GM18870 (cell line): ENCODE data around the gene TNS2.

Experiments used
- ATAC-seq: cut with Tn5 transposase; IDR thresholded peaks from one replicate; pipeline ENCODE4 v1.9.1; 2021; ENCODE audit warnings: moderate library complexity; ENCODE audit not compliant: unreplicated experiment

The TNS2 gene

DNA sequence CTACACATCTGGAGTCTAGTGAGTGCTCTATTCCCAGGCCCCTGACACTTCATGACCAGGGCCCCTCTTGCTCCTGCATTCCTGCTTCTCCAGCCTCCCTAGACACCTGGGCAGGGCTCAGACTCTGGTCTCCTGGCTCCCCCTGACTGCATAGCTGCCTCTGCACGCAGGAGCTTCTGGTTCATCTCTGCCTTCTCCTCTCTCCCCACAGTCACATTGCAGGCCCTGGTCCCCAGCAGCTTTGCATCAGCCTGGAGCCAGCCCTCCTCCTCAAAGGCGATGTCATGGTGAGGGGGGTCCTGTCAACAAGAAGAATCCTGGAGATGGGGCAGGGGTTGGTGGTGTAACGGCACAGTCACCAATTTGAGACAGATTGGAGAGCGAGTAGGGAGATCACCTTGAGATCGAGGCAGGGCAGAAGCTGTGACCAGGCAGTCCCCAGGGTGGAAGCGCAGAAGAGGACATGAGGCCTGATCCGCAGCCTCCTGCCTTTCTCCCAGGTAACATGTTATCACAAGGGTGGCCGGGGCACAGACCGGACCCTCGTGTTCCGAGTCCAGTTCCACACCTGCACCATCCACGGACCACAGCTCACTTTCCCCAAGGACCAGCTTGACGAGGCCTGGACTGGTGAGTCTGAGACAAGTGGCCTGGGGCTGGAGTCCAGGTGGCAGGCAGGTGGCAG is 8.1 kb downstream of the TNS2 start:
- ATAC-seq, result no peak

DNA sequence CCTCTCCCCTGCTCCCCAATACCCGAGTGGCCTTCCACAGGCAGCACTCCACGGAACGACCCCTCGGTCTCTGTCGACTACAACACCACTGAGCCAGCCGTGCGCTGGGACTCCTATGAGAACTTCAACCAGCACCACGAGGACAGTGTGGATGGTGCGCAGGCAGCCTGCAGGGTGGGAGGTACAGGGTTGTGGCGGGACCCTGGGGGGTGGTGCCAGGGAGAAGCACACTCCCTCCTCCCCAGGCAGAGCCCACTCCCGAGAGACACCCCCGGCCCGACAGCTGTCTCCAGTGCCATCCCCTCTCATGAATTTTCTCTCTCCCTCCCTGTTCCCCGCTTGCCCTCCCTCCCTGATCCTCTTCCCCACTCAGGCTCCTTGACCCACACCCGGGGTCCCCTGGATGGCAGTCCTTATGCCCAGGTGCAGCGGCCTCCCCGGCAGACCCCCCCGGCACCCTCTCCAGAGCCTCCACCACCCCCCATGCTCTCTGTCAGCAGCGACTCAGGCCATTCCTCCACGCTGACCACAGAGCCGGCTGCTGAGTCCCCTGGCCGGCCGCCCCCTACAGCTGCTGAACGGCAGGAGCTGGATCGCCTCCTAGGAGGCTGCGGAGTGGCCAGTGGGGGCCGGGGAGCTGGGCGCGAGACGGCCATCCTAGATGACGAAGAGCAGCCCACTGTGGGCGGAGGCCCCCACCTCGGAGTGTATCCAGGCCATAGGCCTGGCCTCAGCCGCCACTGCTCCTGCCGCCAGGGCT is 9.0 kb downstream of the TNS2 start:
- ATAC-seq, result no peak

DNA sequence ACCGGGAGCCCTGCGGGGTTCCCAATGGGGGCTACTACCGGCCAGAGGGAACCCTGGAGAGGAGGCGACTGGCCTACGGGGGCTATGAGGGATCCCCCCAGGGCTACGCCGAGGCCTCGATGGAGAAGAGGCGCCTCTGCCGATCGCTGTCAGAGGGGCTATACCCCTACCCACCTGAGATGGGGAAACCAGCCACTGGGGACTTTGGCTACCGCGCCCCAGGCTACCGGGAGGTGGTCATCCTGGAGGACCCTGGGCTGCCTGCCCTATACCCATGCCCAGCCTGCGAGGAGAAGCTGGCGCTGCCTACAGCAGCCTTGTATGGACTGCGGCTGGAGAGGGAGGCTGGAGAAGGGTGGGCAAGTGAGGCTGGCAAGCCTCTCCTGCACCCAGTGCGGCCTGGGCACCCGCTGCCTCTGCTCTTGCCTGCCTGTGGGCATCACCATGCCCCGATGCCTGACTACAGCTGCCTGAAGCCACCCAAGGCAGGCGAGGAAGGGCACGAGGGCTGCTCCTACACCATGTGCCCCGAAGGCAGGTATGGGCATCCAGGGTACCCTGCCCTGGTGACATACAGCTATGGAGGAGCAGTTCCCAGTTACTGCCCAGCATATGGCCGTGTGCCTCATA is 9.7 kb downstream of the TNS2 start:
- no peak for ATAC-seq

DNA sequence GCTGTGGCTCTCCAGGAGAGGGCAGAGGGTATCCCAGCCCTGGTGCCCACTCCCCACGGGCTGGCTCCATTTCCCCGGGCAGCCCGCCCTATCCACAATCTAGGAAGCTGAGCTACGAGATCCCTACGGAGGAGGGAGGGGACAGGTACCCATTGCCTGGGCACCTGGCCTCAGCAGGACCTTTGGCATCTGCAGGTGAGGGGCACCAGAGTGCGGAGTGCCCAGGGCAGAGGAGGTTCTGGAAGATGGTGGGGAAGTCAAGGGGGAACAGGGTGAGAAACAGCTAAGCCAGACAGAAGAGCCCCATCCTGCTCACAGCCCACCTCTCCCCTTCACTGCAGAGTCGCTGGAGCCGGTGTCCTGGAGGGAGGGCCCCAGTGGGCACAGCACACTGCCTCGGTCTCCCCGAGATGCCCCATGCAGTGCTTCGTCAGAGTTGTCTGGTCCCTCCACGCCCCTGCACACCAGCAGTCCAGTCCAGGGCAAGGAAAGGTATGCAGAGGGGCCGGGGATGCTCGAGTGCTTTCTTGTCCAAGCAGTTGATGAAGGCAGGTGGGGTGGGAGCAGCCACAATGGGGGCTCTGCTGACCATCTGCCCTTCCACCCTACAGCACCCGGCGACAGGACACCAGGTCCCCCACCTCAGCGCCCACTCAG is 10.3 kb downstream of the TNS2 start:
- ATAC-seq, result no peak

DNA sequence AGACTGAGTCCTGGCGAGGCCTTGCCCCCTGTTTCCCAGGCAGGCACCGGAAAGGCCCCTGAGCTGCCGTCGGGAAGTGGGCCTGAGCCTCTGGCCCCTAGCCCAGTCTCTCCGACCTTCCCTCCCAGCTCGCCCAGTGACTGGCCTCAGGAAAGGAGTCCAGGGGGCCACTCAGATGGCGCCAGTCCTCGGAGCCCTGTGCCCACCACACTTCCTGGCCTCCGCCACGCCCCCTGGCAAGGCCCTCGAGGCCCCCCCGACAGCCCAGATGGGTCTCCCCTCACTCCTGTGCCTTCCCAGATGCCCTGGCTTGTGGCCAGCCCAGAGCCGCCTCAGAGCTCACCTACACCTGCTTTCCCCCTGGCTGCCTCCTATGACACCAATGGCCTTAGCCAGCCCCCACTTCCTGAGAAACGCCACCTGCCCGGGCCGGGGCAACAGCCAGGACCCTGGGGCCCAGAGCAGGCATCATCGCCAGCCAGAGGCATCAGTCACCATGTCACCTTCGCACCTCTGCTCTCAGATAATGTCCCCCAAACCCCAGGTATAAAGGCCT is 10.9 kb downstream of the TNS2 start:
- no peak for ATAC-seq

DNA sequence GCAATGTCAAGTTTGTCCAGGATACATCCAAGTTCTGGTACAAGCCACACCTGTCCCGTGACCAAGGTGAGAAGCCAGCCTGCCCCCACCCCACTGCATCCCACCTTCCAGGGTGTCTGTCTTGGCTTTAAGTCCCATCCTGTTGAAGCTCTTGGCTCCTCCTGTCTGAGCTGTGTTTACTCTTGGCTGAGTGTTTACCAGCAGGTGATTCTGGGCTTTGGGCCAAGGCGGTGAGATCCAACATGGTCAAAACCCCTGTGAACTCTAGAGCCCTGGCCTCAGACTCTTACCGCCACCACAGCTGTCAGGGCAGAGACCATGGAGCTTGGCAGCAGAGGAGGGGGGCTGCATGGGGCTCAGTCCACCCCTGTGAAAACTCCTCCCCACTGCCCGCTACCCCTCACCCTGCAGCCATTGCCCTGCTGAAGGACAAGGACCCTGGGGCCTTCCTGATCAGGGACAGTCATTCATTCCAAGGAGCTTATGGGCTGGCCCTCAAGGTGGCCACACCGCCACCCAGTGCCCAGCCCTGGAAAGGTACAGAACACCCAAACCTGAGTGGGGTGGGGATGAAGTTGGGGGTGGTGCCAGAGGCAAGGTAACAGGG is 11.6 kb downstream of the TNS2 start:
- no peak for ATAC-seq

DNA sequence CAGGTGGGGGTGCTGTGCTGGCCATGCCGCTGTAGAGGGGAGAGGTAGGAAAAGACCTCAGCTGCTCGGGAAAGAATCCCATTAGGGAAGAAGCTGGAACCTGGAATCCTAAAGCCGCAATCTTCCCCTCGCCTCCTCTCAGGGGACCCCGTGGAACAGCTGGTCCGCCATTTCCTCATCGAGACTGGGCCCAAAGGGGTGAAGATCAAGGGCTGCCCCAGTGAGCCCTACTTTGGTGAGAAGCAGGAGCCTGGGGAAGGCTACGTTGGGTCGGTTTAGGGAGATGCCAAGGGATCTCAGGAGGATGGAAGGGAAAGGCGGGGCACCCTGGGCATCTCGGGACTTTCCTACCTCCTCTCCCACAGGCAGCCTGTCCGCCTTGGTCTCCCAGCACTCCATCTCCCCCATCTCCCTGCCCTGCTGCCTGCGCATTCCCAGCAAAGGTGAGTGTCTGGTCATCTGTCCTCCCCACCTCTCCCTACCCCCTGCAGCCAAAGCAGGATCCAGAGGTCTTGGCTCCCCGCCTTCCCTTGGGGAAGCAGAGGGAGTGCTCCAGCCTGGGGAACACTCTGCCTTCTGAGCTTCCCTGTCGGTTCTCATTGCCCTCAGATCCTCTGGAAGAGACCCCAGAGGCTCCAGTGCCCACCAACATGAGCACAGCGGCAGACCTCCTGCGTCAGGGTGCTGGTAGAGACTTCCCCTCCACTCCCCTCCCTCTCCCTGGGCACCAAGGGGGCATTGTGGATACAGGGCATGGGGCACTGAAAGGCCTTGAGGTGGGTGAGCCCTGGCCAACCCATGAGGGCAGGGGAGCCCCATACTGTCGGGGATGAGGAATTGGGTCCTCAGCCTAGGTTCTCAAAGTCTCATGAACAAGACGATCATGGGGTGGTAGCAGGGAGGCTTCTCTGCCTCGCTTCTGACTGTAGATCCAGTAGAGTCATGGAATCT is 12.4 kb downstream of the TNS2 start:
- no peak for ATAC-seq

DNA sequence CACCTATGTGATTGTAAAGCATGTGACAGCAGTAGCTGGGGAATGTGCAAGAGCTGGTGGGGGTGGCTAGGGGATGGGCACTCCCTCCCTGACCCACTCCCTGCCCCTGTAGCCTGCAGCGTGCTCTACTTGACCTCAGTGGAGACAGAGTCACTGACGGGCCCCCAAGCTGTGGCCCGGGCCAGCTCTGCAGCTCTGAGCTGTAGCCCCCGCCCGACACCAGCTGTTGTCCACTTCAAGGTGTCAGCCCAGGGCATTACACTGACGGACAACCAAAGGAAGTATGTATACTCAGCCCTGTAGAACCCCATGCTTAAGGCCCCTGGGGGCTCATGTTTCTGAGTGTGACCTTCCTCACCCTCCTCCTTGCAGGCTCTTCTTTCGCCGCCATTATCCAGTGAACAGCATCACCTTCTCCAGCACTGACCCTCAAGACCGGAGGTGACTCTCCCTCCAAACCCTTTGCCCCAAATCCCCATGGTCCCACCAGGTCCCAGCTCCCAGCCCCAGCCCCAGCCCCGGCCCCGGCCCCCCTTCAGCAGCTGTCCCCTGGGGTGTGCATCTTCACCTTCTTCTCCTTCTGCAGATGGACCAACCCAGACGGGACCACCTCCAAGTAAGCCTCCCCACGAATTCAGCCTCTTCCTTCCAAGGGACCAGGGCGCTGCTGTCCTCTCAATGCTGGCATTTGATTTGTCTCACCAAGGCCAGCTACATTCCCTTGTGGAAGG is 13.3 kb downstream of the TNS2 start:
- ATAC-seq, result no peak

DNA sequence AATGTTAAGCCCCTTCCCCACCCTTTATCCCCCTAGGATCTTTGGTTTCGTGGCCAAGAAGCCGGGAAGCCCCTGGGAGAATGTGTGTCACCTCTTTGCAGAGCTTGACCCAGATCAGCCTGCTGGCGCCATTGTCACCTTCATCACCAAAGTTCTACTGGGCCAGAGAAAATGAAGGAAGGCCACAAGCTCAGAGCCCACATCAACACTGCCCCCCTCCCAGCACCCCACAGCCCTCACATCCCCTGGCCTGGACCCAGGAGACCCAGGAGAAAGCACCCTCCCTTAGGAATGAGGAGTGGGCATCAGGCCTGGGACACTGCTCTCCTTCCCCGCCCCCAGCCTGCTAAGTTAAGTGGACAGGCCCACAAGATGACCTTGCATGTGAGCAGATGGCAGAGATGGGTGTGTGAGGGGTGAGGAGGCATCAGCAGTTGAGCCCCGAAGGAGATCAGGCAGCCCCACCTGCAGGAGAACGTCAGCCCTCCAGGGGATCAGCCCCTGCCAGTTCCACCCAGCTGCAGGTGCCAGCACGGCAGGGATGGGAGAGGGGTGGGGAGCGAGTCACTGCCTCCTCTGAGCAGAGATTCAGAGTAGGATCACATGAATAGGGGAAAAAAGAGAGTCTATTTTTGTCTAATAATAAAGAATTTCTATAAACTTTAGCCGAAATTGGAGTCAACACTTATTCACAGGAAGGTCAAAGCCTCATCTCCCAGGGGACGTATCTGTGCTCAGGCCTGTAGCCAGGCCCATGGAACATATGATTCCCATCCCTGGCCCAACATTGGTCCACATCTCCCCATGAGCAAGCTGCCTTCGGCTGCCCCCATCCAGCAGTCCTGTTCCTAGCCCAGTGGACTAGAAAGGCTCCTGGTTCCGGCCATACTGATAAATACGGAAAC is 14.1 kb downstream of the TNS2 start:
- ATAC-seq, result no peak

DNA sequence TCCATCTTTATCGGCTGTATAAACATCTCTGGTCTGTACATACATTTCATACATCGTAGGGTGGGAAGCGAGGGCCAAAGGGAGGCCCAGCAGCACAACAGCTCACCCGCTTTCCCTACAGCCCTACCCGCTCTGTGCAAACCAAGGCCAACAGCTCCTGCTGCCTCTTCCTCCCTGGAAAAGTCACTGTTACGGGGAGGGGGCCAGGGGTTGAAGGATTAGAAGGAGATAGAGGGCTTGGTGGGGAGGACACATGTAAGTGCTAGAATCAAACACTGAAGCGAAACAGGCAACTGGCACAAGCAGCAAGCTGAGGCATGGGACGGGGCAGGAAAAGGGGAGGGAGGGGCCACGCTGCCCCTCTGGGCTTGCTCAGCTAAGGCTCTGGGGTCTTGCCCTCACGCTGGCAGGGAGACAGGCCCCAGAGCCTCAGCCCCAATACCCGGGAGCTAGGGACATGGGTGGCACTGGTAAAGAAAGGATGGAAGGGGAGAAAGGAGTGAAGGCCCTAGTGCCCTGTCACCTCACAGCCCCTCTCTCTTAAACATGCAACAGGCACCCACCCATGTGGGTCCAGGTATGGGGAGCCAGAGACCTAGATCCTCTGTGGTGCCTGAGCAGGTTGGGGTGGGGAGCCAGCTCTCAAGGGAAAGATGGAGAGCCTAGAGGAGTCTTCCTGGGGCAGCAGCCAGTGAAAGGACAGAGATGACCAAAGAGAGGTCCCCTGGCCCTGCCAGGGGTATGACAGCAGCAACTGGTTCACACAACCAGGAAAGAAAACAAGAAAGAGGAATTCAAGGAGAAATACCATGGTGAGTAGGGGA is 15.0 kb downstream of the TNS2 start:
- no peak for ATAC-seq

DNA sequence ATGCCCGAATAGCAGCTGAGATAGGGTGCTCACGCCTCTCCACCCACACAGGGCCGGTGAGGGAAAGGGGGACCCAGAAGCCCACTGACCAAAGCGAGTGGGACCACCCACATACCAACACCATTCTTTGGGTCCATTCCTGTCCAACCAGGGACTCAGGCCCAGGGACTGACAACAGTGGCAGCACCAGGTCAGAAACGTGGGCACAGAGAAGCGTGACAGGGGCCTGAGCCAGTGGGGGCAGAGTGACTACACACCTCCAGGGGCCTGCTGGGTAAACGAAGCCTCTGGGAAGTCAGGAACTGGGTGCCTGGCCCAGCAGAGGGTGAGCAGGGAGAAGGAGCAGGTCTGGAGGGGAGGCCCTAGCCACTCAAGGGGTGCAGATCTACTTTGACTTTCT is 15.6 kb downstream of the TNS2 start:
- ATAC-seq, result no peak

DNA sequence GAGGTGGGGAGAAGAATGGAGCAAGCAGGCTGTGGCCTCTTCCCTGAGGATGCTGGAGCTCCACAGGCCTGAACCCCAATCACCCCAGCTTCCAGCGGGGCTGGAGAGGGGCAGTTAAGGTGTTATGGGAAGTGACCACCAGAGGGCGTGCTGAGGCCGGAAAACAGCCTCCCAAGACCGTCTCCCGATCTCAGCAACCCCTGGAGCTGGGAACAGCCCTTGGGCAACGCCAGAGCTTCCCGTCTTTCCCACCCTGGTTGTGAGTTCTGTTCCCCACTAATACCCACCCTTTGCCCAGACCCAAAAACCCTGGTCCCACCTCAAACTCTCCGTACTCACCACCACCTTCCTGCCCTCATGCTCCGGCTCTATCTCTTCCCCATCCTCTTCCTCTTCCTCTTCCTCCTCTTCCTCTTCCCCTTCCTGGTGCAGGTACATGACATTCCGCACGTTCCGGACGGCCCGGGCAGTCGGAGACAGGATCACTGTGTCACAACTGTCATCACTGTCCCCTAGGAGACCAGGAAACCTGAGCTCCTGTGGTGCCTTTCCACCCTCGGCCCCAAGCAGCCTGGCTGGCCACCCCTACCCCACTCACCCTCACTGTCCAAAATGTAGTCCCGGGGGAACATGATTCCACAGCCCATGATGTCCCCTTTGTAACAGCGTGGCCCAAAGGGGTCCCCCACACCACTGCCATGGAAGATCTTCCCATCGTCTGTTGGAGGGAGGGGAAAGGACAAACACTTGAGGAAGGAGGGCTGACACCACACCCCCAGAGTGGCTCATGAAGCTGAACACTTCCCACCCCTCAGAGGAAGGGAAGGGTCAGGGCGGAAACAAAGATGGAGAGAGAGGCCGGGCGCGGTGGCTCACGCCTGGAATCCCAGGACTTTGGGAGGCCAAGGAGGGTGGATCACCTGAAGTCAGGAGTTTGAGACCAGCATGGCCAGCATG is 16.4 kb downstream of the TNS2 start:
- ATAC-seq, result no peak

DNA sequence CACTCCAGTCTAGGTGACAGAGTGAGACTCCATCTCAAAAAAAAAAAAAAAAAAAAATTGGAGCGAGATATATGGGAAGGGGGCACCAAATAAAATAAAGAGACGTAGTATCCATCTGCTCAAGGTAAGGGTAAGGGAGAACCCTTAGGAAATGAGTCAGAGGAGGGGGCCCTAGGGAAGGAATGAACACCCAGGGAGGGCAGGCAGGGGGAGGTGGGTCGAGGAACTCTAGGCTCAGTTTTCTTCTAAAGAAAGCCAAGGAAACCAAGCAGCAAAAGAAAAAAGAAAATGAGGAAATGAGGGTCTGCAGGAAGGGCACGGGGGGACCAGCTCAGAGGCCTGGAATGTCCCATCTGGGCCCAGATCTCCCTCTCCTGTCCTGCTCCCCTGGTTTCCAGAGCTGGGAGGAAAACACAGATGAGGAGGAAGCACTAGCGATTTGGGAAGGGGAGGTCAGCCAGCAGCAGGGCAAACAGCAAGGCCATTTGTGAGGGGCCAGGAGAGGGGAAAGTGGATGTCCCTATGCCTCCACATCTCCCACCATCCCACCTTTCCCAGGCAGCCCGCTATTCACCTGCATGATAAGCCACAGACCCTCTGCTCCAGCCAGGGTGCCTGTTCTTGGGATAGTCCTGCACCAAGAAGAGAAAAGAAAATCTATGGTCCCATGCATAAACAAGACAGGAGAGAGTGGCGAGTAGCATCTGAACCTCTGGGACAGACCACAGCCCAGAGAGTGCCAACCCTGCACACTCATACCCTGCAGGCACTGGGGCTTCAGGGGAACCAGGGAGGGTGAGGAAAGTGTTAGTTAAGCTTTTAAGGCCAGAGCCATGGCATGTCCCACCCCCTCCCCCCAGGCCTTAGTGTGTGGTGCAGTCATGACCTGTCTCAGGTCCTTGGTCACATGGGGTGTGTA is 17.5 kb downstream of the TNS2 start:
- ATAC-seq, result no peak

DNA sequence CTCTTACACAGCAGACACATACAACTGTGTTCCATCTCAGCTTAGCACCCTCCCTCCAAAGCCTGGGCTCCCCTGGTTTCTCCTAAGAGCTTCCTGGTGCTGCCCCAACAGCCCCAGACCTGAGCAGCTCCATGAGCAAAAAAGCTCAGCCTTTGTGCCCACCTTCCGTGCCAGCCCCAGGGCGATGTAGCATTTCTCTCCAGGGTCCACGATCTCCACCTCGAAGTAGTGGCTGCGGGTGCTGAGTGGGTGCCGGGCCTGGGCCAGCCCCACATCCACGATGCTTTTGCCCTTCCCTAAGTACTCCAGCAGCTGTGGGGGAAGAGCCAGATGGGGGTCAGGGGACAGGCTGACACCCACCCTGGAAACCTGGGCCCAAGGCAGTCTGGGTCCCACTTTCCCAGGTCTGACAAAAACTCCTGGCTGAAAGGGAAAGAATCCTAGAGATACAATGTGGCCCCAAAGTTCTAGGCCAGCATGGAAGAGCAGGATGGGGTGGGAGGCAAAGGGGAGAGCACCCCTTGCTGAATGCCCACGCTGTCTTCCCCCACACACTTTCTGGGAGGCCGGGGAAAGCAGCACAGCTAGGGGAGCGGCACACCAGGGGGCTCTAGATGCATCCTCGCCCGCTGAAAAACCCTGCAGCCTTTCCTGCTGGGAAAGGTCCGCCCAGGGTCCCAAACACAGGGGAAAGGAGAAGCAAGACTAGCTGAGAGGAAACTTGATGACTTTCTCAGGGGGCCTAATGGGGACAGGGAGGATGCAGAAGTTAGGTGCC is 18.3 kb downstream of the TNS2 start:
- no peak for ATAC-seq
